Measurements from ENCODE around the gene SNED1. TPM values are rescaled to one million over a fixed set of nuclear protein-coding genes. Genes with fewer than 3 reads are reported as not detected.
A peak's percentile ranks its signal among the peaks of the same experiment; 100 is the strongest.

SNED1 gene
- polyA plus RNA-seq, 3 donors: 0.02 to 3.4 (median 0.12) TPM

- Histone ChIP-seq H3K36me3 (replicated peaks in 1 of 2; ENCODE audit: control insufficient read depth in 1 of 2, insufficient read depth in 2 of 2, low read length in 2 of 2) (peaks cover 9 to 27% of the 10 kb centered on the region in 2 donors), H3K4me3 (replicated peaks in 1 of 3; ENCODE audit: low read depth in 2 of 3, low read length in 3 of 3) (no peak overlapping the region), H3K27ac (ENCODE audit: low read depth in 1 of 2, low read length in 2 of 2) (no peak overlapping the region), H3K9ac (ENCODE audit: insufficient read depth, low read length, poor library complexity, severe bottlenecking) (no peak overlapping the region), H4K20me1 (ENCODE audit: insufficient read depth, low read length) (no peaks in the 10 kb centered on the region), H3K27me3 (ENCODE audit: control insufficient read depth in 2 of 2, insufficient read depth in 2 of 2, low read length in 2 of 2) (no peaks in the 10 kb centered on the region), H3K4me1 (ENCODE audit: control insufficient read depth in 1 of 2, insufficient read depth in 2 of 2, low read length in 2 of 2) (no peaks in the 10 kb centered on the region), H3K9me3 (replicated peaks in 1 of 2; ENCODE audit: control insufficient read depth in 1 of 2, insufficient read depth in 1 of 2, low read length in 2 of 2) (no peaks in the 10 kb centered on the region), H3K4me2 (replicated peaks; ENCODE audit: extremely low read depth, low read length, poor library complexity, severe bottlenecking) (no peak overlapping the region), H3K79me2 (ENCODE audit: insufficient read depth, low read length) (no peaks in the 10 kb centered on the region), H2AFZ (ENCODE audit: insufficient read depth, low read depth, low read length, poor library complexity, severe bottlenecking) (no peak overlapping the region)
- Mint-ChIP-seq H3K9me3 (no peaks in the 10 kb centered on the region), H3K4me1 (peaks cover 3% of the 10 kb centered on the region), H3K4me3 (no peak overlapping the region), H3K27me3 (ENCODE audit: low read depth in 3 of 3) (peaks cover 0 to 1% (median 0%) of the 10 kb centered on the region in 3 donors), H3K36me3 (peaks cover 27 to 39% of the 10 kb centered on the region in 2 donors), H3K27ac (peak overlapping the region in 1 of 7 donors; percentile 37)
- intact Hi-C loops (cut with micrococcal nuclease): no loop called here
- TF ChIP-seq CTCF (IDR thresholded peaks at IDR 0.05): no peak
- 93% methylated on average over 5 of the region's 7 CpGs for WGBS (ENCODE audit: insufficient coverage)
- DNase-seq: no peak
Observed at GRCh38 chr2:241134711-241135110, 136.3 kb downstream of the SNED1 start.

- intact Hi-C loops (cut with micrococcal nuclease): no loop called here
- Mint-ChIP-seq H3K27ac (no peak overlapping the region), H3K36me3 (peaks cover 24 to 41% of the 10 kb centered on the region in 2 donors), H3K4me3 (no peak overlapping the region), H3K4me1 (no peaks in the 10 kb centered on the region), H3K27me3 (ENCODE audit: low read depth in 3 of 3) (peaks cover 0 to 1% (median 0%) of the 10 kb centered on the region in 3 donors), H3K9me3 (no peaks in the 10 kb centered on the region)
- Histone ChIP-seq H3K4me3 (replicated peaks in 1 of 3; ENCODE audit: low read depth in 2 of 3, low read length in 3 of 3) (no peak overlapping the region), H3K36me3 (replicated peaks in 1 of 2; ENCODE audit: control insufficient read depth in 1 of 2, insufficient read depth in 2 of 2, low read length in 2 of 2) (peaks cover 9 to 38% of the 10 kb centered on the region in 2 donors), H3K9me3 (replicated peaks in 1 of 2; ENCODE audit: control insufficient read depth in 1 of 2, insufficient read depth in 1 of 2, low read length in 2 of 2) (no peaks in the 10 kb centered on the region), H3K4me1 (ENCODE audit: control insufficient read depth in 1 of 2, insufficient read depth in 2 of 2, low read length in 2 of 2) (no peaks in the 10 kb centered on the region), H3K79me2 (ENCODE audit: insufficient read depth, low read length) (no peaks in the 10 kb centered on the region), H3K9ac (ENCODE audit: insufficient read depth, low read length, poor library complexity, severe bottlenecking) (no peak overlapping the region), H2AFZ (ENCODE audit: insufficient read depth, low read depth, low read length, poor library complexity, severe bottlenecking) (no peak overlapping the region), H3K27me3 (ENCODE audit: control insufficient read depth in 2 of 2, insufficient read depth in 2 of 2, low read length in 2 of 2) (no peaks in the 10 kb centered on the region), H4K20me1 (ENCODE audit: insufficient read depth, low read length) (no peaks in the 10 kb centered on the region), H3K4me2 (replicated peaks; ENCODE audit: extremely low read depth, low read length, poor library complexity, severe bottlenecking) (no peak overlapping the region), H3K27ac (ENCODE audit: low read depth in 1 of 2, low read length in 2 of 2) (no peak overlapping the region)
- no peak for DNase-seq
- 97% methylated on average over 4 of the region's 9 CpGs for WGBS (ENCODE audit: insufficient coverage)
- no peak for TF ChIP-seq CTCF (IDR thresholded peaks at IDR 0.05)
Observed at GRCh38 chr2:241135737-241136136, 137.3 kb downstream of the SNED1 start.

All from CD14-positive monocyte (primary cell).